ENCODE measurements around the gene MSRB3.

GRCh38 chr12:65510007-65510406, 231.5 kb downstream of the MSRB3 start:
- TF ChIP-seq CTCF (IDR thresholded peaks at IDR 0.05), result no peak
- TF ChIP-seq POLR2AphosphoS5 (IDR thresholded peaks at IDR 0.05), result no peak
- TF ChIP-seq EP300 (IDR thresholded peaks at IDR 0.05), result no peak
